ENCODE measurements around the gene SMIM7.
A peak's percentile ranks its signal among the peaks of the same experiment; 100 is the strongest.
"Not testable (repeated sequence)": the region's sequence is repeated elsewhere in the genome, so short reads cannot be mapped to it uniquely, and the experiment has no call there.

SMIM7 gene

GRCh38 chr19:16659832-16660708 is at the start of gene SMIM7:
Gene SMIM7 (minus strand): TSS chr19:16660144. CDS start chr19:16660110, 34 bp downstream.
- DNase-seq, result peak; percentile 97

GRCh38 chr19:16703677-16704076 is 43.7 kb upstream of the SMIM7 start:
- no peak for DNase-seq

- DNase-seq, result no peak
Measured at GRCh38 chr19:16702123-16702522, 42.2 kb upstream of the SMIM7 start.

- no peak for DNase-seq
Measured at GRCh38 chr19:16698914-16699313, 39.0 kb upstream of the SMIM7 start.

GRCh38 chr19:16688084-16688483 is 28.1 kb upstream of the SMIM7 start:
- DNase-seq, result no peak

- DNase-seq, result no peak
Measured at GRCh38 chr19:16684216-16684615, 24.3 kb upstream of the SMIM7 start.

GRCh38 chr19:16682539-16682938 is 22.6 kb upstream of the SMIM7 start:
- no peak for DNase-seq

- DNase-seq, result no peak
Measured at GRCh38 chr19:16679811-16680210, 19.9 kb upstream of the SMIM7 start.

GRCh38 chr19:16678498-16678897 is 18.6 kb upstream of the SMIM7 start:
- no peak for DNase-seq

- DNase-seq, result no peak
Measured at GRCh38 chr19:16677055-16677454, 17.1 kb upstream of the SMIM7 start.

- no peak for DNase-seq
Measured at GRCh38 chr19:16676101-16676798, 16.3 kb upstream of the SMIM7 start.

- DNase-seq, result not testable (repeated sequence)
Measured at GRCh38 chr19:16673839-16674238, 13.9 kb upstream of the SMIM7 start.

GRCh38 chr19:16673231-16673630 is 13.3 kb upstream of the SMIM7 start:
- no peak for DNase-seq

- DNase-seq, result no peak
Measured at GRCh38 chr19:16671652-16672274, 11.8 kb upstream of the SMIM7 start.

- DNase-seq, result no peak
Measured at GRCh38 chr19:16670291-16670690, 10.3 kb upstream of the SMIM7 start.

GRCh38 chr19:16668702-16669101 is 8.8 kb upstream of the SMIM7 start:
- not testable (repeated sequence) for DNase-seq

GRCh38 chr19:16668176-16668575 is 8.2 kb upstream of the SMIM7 start:
- no peak for DNase-seq

GRCh38 chr19:16661480-16662034 is 1.6 kb upstream of the SMIM7 start:
- peak; percentile 35 for DNase-seq

GRCh38 chr19:16660763-16661479 is 977 bp upstream of the SMIM7 start, which contains the start of gene TMEM38A:
Gene TMEM38A (plus strand): TSS chr19:16661139. CDS start chr19:16661218, 79 bp downstream.
- DNase-seq, result peak; percentile 9

GRCh38 chr19:16659464-16659831 is 496 bp downstream of the SMIM7 start:
- no peak for DNase-seq

- no peak for DNase-seq
Measured at GRCh38 chr19:16657384-16657783, 2.6 kb downstream of the SMIM7 start.

GRCh38 chr19:16655727-16656126 is 4.2 kb downstream of the SMIM7 start:
- no peak for DNase-seq

GRCh38 chr19:16654627-16655026 is 5.3 kb downstream of the SMIM7 start:
- DNase-seq, result no peak
